Cardiac septum (tissue), 1 donor: ENCODE data around the gene CCDC187. TPM values are rescaled to one million over a fixed set of nuclear protein-coding genes. Genes with fewer than 3 reads are reported as not detected.
"Not testable (repeated sequence)": the region's sequence is repeated elsewhere in the genome, so short reads cannot be mapped to it uniquely, and the experiment has no call there.

Source experiments
- DNase-seq: peaks from one replicate; pipeline ENCODE4 v3.0.0-alpha.2; 2020; ENCODE audit warnings: low spot score
- intact Hi-C: fragments of 100-400 bp; cut with DNase I; formaldehyde crosslinking; loops from one replicate; pipeline ENCODE4 v1.14.0; 2022
- long read RNA-seq: library from polyadenylated mRNA; unstranded; transcript quantifications from one replicate; pipeline ENCODE4 v2.0.0, GENCODE V29; 2021
- total RNA-seq: library from RNA; stranded (reverse); fragmentation: NEBNext Ultra II Directional; extraction: Animal tissue kit (Norgen Biotek cat#: 25700); gene quantifications from one replicate; pipeline ENCODE4 v1.2.1, GENCODE V29; 2021
- donor health status: DM: no; HTN: no; CAD: no.

Gene CCDC187
- 0.03 TPM for total RNA-seq
- long read RNA-seq: 0 reads

DNA sequence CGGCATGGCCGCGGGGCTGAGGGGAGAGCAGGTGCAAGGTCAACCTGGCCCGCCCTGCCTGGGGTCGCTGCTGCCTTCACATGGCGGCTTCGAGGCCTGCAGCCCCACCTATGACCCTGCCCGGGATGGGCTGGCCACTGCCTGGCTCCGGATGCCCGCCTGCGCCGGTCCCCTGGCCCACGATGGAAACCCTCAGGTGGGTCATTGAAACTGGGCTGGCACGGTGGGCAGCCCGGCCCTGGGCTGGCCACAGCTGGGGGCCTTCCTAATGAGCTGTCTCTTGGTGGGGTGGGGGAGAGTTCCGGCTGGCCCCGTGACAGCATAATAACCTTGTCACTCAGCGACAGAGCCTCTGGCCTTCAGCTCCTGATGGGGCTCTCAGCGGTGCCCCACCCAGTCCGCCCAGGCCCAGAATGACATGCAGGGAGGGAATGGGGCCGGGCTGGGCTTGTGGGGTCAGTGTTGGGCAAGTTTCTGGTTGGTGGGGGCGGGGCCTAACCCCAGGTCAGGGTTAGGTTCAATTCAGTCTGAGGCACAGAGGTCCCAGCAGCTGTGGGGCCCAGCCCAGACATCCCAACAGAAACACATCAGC is at the start of gene CCDC187:
TSS of gene CCDC187 (minus strand) at position 270 of the 592 bp plus-strand sequence. CDS start at position 6, 264 bp downstream.
- DNase-seq: no peak
- intact Hi-C loops: no loop called here

DNA sequence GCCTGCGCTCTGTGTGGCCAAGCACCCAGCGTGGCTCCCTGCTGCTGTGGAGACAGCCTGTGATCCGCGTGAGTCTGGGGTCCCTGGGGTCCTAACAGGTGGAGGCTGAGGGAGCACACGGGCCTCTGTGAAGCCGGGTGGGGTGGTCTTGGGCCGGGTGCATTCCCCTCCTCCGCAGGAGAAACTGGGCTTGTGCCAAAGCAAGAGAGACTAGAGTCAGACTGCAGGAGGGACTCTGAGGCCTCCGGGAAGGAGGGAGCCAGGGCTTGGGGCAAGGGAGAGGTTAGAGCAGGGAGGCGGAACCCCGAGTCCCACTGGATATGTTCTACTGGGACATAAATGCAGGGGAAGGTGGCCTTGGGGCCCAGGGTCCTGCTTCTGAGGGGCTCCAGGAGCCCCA is 49.2 kb upstream of the CCDC187 start:
- no peak for DNase-seq
- intact Hi-C loops: no loop called here

DNA sequence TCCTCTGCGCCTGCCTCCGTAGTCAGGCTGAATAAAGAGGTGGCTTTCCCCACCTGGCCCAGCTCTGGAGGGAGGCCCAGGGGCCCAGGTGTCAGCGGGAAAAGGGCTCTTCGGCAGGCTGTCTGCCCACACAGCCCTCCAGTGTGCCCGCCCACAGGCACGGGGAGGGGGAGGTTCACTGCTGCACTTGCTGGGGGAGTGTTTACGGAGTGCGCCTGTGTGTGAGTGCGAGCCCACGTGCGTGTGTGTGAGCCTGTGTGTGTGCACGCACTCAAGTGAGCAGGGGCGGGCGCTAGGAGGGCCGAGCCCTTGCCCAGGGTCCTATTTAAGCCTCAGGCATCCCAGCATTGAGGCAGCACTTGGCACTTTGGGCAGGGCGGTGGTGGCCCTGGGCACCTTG is 48.8 kb upstream of the CCDC187 start:
- no peak for DNase-seq
- intact Hi-C loops: no loop called here

DNA sequence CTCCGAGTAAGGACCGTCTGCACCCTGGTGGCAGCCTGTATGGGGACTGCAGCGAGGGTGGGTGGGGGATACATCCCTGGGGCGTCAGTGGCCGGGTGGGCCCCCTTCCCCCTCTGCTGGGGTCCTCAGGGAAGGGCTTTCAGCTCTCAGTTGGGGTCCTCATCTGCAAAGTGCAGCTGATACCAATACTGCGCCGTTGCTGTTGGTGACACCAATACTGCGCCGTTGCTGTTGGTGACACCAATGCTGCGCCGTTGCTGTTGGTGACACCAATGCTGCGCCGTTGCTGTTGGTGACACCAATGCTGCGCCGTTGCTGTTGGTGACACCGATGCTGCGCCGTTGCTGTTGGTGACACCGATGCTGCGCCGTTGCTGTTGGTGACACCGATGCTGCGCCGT is 48.0 kb upstream of the CCDC187 start:
- DNase-seq, intact Hi-C loops: not testable (repeated sequence)

DNA sequence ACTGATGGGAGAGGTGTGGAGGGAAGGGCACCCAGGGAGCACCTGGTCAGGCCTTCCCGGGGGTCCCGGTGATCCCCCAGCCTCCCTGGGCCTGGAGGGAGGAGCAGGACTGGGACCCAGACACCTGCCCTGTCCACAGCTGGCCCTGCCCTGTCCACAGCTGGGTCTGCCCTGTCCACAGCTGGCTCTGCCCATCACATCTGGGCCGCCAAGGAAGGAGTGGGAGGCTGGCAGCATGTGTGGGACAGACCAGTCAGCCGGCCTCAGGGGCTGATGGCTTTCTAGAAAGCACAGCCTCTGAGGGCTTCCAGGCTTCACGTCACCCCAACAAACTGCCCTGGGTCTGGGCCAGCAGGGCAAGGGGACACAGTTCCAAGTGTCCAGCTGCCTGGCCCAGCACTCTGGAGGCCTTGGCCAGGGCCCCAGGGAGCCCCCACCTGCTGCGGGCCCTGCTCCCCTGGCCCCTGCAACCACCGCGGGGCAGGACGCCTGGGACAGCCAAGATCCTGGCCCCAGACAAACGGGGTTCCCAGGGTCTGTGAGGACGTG is 47.4 kb upstream of the CCDC187 start:
- intact Hi-C loops: no loop called here
- no peak for DNase-seq

DNA sequence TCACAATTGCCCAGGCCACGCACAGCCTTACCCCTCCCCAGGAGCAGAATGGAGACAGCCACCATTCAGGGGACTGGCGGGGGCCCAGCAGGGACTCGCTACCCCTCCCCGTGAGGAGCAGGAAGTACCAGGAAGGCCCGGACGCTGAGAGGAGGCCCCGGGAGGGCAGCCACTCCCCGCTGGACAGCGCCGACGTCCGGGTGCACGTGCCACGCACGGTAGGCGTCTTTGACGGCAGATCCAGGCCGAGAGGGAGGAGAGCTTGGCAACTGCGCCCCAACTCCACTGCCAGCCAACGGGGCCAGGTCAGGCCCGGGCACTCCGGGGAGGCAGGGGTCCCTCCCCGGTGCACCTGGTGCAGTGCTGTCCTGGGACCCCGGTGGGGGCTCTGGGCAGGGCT is 45.7 kb upstream of the CCDC187 start:
- DNase-seq: no peak
- intact Hi-C loops: no loop called here

DNA sequence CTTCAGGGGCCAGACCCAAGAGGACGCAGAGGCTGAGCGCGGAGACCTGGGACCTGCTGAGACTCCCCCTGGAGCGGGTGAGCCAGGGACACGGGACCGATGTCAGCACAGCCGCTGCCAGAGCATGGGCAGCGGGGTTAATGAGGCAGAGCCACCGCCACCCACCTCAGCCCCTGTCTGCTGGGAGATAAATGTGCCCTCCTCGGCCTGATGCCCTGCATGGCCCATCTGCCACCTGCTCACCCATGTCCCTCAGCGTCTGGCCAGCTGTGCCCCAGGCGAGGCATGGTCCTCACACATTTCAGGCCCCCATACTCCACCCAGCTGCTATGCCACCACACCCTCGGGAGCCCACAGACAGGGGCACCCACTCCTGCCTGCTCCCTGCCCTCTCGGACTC is 44.8 kb upstream of the CCDC187 start:
- intact Hi-C loops: no loop called here
- DNase-seq: no peak

DNA sequence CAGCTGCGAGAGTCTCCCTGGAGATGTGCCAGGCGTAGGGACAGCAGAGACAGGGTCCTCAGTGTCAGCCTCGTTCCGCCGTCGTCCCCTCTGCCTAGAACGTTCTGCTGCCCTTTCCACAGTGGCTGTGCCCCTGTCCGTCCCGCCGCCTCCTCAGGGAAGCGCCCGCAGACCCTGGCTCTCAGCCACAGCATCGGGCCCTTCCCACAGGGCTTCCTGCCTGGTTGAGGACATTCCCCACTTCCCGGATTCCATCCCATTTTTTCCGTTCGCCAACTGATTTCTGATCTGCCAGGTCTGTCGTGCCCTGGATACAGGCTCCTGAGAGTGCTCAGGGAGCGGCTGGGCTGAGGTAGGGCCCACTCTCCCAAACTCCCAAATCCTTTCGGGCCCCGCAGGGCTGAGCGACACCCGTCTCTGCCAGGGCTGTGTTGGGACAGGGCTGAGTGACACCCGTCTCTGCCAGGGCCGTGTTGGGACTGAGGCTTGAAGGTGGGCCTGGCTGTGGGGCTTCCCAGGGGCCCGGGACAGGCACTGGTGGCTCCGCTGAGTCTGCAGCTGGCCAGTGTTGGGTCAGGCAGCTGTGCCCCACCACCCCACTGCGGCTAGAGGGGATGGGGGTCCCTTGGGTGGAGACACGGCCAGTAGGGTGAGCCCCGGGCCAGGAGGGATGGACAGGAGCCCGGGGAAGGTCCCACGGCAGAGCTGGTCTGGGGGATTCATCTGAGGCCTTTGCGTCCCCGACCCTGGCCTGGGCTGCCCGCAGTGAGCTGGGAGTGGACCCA is 43.8 kb upstream of the CCDC187 start:
- intact Hi-C loops: no loop called here

DNA sequence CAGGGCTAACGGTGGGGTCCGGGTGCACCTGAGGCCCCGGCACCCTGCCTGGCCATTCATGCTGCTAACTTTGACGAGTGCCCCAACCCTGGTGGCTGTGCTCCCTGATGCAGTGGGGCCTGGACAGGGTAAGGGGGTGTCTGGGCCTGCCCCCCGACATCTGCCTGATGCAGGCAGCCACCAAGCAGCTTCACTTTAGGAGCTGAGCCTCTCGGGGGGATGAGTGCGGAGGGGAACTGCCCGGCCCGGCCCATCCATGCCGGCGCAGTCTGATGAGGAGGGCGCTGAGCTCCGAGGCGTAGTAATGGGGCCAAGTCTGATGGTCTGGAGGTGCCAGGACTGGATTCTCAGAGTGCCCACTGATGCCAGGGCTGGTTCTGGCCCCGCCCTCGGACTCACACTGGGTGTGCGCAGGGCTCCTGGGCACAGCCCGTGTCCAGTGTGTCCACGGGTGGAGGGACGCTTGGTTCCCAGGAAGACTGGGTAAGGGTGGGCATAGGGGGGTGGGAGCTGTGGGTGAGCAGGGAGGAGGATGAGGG is 43.1 kb upstream of the CCDC187 start:
- intact Hi-C loops: loop anchor here (1.0 kb wide), 1 partner anchor 16 kb away; the partner anchor contains the start of gene DNLZ

More for the DNA sequence above, 43.8 kb upstream of the CCDC187 start:
- DNase-seq: no peak

DNA sequence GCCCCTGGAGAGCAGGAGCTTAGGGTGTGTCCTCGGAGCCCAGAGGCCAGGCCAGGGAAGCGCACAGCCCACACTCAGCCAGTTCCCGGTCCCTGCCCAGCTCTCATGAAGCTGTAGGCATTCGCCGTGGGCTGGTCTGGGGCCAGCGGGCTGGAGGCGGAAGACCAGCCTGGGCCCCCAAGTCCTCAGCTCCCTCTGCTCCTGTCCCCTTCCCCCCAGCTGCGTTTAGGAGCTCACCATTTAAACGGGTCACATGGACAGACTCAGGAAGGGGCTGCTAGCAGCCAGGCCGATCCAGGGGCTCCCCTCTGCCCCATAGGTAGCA is 42.2 kb upstream of the CCDC187 start:
- intact Hi-C loops: loop anchor here (1.0 kb wide), 1 partner anchor 17 kb away; the partner anchor contains the start of gene DNLZ
- no peak for DNase-seq

More for the DNA sequence above, 43.1 kb upstream of the CCDC187 start:
- DNase-seq: no peak

DNA sequence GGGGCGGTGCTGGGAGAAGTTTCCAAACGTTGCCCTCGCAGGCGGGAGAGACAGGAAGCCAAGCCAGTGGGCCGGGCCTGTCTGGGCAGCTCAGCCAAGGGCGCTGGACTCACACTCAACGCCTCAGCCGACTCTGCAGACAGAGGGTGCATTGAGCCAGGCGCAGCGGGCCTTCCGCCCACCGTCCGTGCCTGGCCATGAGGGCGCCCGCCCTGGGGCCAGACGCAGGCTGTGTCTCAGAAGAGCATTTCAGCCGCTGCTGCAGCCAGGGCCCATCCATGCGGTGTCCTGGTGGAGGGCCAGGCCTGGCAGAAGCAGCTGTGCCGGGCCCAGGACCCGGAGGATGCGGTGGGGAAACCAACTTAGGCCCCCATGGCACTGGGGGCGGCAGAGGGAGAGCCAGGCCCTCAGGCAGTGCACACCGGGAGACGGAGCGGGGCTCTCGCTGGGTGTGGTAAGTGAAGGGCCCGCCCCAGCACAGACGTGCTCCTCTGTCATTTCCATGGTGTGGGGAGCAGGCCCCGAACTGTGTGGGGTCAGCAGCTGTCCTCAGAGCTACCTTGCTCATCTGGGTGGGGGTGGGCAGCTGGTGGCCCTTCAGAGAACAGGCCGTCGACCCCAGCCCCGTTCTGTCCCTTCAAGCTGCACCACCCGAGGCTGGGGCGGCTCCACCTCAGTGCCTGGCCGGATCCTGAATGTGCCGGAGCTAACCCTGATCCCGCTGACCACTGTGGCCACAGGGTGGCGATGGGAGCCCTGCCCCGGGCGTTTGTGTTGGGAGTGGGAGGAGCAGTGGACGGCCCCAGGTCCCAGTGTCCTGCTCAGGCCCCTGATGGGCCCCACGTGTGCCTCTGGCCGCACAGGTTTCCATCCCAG is 41.6 kb upstream of the CCDC187 start:
- peak; percentile 88 for DNase-seq
- intact Hi-C loops: loop anchor here (1.0 kb wide), 1 partner anchor 18 kb away; the partner anchor contains the start of gene DNLZ

DNA sequence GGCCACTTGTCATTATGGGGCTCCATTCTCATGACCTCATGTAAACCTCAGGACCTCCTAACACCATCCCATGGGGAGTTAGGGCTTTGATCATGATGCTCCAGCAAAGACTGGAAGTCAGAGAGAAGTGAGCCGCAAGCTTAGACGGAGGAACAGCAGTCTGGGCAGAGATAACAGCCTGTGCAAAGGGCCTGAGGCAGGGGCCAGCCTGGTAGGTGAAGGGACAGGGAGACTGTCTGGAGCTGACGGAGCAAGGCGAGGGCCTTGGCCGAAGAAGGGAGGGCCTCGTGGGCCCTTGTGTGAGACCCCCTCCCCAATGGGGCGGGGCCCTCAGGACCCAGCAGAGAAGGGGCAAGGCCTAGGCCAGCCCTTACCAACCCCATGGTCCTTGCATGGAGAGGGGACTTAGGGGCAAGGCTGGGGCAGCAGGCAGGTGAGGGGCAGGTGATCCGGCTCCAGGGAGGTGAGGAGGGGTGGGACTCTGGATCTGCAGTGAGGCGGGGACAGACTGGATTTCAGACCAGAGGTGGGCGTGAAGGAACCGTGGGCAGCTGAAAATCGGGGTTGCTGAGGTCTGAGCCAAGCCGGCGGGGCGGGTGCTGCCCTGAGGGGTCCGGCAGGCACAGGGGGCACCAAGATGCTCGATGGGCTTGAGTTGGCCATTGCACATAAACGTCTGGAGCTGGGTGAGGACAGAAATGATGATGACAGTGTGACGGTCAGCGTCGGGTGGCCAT is 40.8 kb upstream of the CCDC187 start:
- DNase-seq: no peak
- intact Hi-C loops: no loop called here

DNA sequence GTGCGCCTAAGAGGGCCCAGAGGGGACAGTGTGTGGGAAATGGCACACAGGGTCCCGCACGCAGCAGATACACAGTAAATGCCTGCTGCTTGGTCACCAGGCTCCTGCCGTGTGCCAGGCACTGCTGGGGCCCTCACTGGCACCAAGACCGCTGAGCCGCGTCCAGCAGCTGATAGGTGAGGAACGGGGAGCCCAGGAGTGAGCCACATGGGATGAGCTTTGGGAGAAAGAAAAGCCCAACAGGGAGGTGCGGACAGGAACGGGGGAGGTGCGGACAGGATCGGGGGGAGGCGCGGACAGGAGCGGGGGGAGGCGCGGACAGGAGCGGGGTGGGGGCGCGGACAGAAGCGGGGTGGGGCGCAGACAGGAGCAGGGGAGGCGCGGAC is 40.0 kb upstream of the CCDC187 start:
- intact Hi-C loops: loop anchor here (1.0 to 2.0 kb wide), 2 partner anchors 10 to 19 kb away; partner anchors contain the start of gene DNLZ
- DNase-seq: no peak

DNA sequence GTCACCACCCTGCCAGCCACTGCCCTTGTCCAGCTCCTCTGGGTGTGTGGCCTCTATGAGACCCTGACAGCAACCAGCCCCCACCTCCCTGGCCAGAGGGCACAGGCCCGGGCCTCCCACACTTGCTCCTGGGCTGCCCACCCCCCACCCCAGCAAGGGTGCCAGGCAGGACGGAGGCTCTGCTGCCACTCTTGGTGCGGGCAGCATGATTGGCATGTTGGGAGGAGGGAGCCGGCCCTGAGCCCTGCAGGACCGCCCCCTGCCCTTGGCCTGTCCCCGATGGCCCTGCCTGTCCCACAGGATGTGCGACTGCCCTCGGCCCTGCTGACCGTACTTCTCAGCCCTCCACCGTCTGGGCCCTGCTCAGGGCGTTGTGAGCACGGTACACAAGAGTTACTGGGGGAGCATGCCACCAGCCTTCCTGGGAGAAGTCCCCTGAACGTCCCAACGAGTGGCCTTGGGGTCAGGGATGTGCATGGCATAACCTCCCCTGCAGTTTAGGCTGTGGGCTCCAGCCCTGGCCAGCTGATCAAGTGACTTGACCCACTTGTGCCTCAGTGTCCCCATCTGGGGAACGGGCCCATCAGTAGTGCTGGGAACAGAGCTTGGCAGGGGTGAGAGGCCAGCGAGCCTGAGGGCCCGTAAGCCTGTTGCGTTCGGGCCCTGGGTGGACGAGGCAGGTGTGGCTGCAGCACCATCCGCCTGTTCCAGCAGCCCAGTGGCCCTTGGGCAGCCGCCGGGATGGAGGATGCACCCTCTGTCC is 39.4 kb upstream of the CCDC187 start:
- intact Hi-C loops: loop anchor here (1.0 to 2.0 kb wide), 2 partner anchors 11 to 19 kb away; partner anchors contain the start of gene DNLZ

DNA sequence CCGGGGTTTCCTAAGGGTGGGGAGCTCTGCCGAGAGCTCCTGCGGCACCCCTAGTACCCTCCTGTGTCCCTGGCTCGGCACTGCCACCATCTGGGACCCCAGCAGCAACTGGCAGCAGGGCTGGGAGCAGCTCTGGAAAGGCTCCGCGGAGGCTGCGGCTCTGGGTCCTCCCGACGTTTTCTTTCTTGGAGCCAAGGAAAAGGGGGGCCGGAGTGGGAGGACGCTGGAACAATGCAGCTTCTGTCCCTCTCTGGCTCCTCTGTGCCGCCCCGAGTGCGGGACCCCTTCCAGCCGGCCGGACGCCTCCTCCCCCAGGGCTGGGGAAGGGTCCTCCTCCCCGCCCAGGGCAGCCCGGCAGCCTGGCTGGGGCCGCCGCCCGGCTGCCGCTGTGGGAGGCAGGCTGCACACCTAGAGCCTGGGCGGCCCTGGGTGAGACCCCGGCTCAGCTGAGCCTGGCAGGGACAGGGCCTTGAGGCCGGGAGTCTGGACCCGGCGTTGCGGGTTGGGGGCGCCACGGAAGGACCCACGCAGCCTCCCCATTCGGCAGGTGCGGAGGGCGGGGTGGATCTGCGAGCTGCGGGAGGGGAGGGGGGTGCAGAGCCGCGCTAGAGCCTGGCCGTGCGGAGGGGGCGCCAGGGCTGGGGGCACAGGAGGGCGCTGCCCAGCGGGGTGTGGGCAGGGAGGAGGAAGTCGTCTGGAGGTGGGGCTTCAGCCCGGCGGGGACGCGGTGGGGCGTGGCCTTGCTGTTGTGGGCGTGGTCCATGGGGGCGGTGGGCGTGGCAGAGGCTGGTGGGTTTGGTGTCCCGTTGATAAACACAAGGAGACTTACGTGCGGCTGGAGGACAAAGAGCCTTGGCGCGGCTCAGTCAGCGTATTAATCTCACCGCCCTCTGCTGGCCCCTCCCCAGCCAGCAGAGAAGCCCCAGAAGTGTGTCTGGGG is 38.6 kb upstream of the CCDC187 start:
- DNase-seq: peak; percentile 95
- intact Hi-C loops: loop anchor here (1.0 to 2.0 kb wide), 2 partner anchors 12 to 20 kb away; partner anchors contain the start of gene DNLZ

More for the DNA sequence above, 39.4 kb upstream of the CCDC187 start:
- DNase-seq: peak; percentile 88

DNA sequence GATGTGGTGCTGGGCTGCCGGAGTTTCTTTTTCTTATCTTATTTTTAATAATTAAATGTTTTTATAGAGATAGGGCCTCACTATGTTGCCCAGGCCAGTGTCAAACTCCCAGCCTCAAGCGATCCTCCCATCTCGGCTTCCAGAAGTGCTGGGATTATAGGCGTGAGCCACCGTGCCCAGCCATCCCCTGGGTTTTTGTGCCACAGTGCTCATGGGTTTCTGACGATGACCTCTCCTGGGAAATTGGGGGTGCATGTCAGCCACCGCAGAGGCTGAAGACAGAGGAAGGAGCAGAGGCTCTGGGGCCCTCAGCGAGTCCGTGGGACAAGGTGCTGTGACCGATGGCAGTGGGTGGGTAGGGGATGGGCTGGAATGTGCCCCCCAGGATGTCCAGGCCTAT is 37.9 kb upstream of the CCDC187 start:
- no peak for DNase-seq
- intact Hi-C loops: loop anchor here (2.0 kb wide), 1 partner anchor 21 kb away; the partner anchor contains the start of gene DNLZ
